ENCODE data around the gene RAX.

GRCh38 chr18:59273759-59274532, 692 bp upstream of the RAX start:
- TF ChIP-seq, protein P1, sequence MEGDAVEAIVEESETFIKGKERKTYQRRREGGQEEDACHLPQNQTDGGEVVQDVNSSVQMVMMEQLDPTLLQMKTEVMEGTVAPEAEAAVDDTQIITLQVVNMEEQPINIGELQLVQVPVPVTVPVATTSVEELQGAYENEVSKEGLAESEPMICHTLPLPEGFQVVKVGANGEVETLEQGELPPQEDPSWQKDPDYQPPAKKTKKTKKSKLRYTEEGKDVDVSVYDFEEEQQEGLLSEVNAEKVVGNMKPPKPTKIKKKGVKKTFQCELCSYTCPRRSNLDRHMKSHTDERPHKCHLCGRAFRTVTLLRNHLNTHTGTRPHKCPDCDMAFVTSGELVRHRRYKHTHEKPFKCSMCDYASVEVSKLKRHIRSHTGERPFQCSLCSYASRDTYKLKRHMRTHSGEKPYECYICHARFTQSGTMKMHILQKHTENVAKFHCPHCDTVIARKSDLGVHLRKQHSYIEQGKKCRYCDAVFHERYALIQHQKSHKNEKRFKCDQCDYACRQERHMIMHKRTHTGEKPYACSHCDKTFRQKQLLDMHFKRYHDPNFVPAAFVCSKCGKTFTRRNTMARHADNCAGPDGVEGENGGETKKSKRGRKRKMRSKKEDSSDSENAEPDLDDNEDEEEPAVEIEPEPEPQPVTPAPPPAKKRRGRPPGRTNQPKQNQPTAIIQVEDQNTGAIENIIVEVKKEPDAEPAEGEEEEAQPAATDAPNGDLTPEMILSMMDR (IDR thresholded peaks at IDR 0.05), result no peak
- no peak for TF ChIP-seq POLR2A (IDR thresholded peaks at IDR 0.05)
